Measurements from ENCODE around the gene VCL.

DNA sequence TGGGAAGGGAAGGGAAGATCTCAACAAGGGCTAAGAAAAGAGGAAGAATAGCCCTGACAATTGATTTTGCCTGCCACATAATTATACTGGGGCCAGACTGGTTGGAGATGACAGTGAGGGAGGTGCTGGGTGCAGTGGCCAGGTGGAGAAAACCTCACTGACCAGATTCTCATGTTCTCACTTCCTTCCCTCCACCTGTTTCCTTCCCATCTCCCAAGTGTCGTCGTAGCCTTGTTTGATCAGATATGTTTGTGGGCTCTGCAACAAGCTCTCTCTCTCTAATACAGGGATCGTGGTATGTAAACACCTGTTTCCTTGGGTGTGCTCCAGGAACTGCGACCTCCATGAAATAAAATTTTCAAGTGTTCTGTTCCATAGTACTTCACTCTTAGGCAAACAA lies 60.2 kb downstream of the VCL start:
- TF ChIP-seq POLR2A (IDR thresholded peaks at IDR 0.05; ENCODE audit: low read length), result no peak
- TF ChIP-seq GATA1 (IDR thresholded peaks at IDR 0.05; ENCODE audit: low read depth, low read length), result no peak
